GM12872 (cell line): ENCODE data around the gene SCUBE1.

Source experiments
- TF ChIP-seq, protein P1 (sequence below): IDR thresholded peaks from 3 replicates; pipeline ENCODE4 v1.5.1; 2011; ENCODE audit warnings: low read depth, mild to moderate bottlenecking, low read length, moderate library complexity; ENCODE audit not compliant: insufficient read depth

SCUBE1 gene

DNA sequence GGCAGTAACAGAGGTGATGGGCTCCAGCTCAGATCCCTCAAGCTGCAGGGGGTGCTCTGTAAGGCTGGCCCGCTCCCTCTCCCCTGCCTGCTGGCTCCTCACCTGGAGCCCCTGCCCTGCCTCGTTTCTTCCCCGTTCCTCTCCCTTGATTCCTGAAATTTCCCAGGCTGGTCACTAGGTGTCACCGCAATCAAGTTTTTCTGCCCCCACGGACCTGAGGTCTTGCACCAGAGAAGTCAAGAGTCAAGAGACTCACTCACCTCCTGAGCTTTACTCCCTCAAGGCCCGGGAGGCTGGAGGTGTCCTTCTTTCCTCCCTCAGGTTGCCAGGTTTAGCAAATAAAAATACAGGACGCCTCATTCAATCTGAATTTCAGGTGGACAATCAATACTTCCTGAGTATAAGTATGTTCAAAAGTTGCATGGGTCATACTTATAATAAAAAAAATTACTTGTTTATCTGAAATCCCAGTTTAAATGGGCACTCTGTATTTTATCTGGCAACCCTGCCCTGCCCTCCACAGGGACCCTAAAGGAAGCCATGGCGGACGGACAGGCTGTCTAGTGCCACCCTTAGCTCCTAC, 69.2 kb downstream of the SCUBE1 start:
- TF ChIP-seq, protein P1, sequence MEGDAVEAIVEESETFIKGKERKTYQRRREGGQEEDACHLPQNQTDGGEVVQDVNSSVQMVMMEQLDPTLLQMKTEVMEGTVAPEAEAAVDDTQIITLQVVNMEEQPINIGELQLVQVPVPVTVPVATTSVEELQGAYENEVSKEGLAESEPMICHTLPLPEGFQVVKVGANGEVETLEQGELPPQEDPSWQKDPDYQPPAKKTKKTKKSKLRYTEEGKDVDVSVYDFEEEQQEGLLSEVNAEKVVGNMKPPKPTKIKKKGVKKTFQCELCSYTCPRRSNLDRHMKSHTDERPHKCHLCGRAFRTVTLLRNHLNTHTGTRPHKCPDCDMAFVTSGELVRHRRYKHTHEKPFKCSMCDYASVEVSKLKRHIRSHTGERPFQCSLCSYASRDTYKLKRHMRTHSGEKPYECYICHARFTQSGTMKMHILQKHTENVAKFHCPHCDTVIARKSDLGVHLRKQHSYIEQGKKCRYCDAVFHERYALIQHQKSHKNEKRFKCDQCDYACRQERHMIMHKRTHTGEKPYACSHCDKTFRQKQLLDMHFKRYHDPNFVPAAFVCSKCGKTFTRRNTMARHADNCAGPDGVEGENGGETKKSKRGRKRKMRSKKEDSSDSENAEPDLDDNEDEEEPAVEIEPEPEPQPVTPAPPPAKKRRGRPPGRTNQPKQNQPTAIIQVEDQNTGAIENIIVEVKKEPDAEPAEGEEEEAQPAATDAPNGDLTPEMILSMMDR: peak; percentile 74

DNA sequence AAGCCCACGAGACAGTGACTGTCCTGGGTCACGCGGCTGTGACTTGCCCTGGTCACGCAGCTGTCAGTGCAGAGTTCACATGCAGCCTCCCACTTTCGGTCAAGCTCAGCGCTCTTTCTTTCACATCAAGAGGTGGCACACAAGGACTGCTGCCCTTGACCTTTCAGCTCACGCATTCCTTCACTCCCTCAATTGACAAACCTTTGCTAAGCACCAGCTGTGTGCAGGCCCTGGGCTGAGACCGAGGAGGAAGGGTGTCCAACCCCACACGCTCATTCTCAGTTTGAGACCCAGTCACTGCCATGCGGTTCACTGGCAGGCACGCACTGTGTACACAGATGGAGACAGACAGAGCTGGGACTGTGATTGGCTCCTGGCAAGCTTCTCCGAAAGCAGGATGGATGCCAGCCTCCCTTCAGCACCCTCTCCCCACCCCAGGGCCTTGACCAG, 70.3 kb downstream of the SCUBE1 start:
- TF ChIP-seq, protein P1: no peak

DNA sequence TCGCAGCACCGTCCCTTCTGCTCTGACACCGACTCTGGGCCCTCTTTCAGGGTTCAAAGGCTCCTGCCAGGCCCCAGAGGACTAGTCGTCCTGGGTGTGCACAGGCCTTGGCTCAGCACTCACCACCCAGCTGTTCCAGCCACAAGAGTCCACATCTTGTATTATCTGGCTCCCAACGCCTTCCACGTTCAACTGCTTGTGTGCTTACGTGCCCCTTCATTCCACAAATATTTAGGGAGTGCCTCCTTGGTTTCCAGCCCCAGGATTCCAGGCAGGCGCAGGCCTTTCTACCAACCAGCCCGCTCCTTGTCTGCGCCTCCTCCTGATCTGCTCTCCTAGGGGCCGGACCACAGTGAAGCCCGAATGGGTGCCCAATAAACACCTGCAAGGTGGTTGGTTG, 70.9 kb downstream of the SCUBE1 start:
- TF ChIP-seq, protein P1: no peak

DNA sequence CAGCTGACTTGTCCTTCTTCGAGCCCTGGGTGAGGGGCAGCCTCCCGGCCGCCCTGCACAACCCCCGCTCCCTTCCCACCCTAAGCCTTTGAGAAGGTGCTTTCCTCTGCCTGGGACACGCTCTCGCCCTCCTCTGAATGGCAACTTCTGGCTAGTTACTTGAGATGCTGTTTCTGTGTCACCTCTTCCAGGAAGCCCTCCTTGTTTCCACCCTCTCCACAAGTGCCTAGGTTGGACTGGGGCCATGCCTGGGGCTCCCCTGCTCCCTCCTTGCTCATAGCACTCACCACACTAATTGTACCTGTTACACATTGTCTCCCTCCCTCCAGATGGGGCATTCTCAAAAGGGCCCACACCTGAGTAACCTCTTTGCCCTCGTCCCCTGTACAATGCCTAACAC, 72.2 kb downstream of the SCUBE1 start:
- TF ChIP-seq, protein P1: no peak

DNA sequence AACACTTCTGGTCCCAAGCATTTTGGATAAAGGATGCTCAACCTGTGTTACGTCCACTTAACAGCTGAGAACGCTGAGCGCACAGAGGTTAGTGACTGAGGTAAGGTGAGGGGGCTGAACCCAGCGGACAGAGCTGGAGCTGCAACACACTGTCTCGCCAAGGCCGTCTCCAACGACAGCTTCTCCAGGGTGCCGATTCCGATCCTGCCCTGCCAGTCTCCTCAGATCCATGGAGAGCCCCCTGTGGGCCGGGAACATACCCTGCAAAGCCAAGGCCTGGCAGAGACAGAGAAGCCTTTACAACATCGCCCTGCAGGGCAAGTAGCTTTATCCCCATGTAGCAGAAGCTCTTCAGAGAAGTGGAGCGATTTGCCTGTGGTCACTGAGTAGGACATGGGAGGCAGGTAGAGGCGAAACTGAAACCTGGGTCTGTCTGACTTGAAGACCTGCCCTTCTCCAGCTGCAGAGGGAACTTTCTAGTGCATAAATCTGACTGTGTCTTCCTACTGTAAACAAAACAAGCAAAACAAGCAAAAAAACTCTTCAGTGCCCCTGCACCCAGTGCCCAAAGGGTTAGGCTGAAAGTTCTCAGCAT, 72.8 kb downstream of the SCUBE1 start:
- TF ChIP-seq, protein P1: 0 out of 3 replicates have a peak, but pooled peaks have one; percentile 11

DNA sequence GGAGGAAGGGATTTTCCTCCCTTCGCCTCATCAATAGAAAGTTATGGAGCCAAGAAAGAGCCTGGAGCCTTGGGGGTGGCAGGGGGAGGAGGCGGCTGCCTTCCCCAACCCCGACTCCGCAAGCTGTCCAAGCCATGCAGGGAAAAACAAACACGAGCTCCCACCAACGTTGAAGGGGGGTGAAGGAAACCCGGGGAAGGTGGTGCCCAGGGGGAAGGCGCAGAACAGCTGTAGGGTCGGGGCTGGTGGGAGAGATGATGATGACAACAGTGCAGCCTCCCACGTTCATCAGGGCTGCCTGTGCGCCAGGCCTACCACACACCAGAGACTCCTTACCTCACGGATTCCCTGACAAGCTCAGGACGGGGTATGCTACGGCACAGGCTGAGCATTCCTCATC, 73.5 kb downstream of the SCUBE1 start:
- TF ChIP-seq, protein P1: no peak

DNA sequence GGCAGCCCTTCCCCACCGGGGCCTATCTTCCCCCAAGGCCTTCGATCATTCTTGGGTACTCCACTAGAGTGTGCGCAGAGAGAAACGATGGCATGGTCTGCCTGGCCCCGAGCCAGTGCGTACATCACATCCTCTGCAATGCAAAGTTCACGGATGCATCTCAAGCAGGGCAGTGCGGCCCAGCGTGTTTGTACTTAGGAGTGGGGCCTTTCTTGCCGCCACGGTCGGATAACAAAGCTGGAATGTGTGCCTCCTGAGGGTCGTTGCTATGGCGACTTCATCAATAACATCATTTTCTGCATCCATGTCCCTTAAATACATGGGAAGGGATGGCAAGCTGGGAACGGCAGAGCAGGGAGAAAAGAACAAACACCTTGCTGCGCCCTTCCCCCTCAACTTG, 73.9 kb downstream of the SCUBE1 start:
- TF ChIP-seq, protein P1: no peak
